WTC11 (cell line): ENCODE data around the gene ANXA9. TPM values are rescaled to one million over a fixed set of nuclear protein-coding genes. Genes with fewer than 3 reads are reported as not detected.

Experiments used
- ATAC-seq: fragments of 200-7000 bp; cut with Tn5 transposase; 2 replicates; pipeline ENCODE4 v1.10.0; 2021; ENCODE audit warnings: mild to moderate bottlenecking, moderate library complexity
- CTCF ChIA-PET: fragments of 300-600 bp; sonication (Branson Sonifier 250); formaldehyde crosslinking; loops from one replicate; lab custom pipeline; 2021; ENCODE audit warnings: antibody characterized with exemption; lab: Charles Lee
- POLR2A ChIA-PET: fragments of 350-600 bp; sonication (Branson Sonifier 250); formaldehyde crosslinking; loops from one replicate; lab custom pipeline; 2021; ENCODE audit warnings: antibody characterized with exemption; lab: Charles Lee
- DNase-seq: peaks from one replicate; pipeline ENCODE4 v3.0.0; 2021; ENCODE audit warnings: low spot score
- H3K27ac Mint-ChIP-seq: 2 replicates; pipeline ENCODE4 v1.8.0; 2021; ENCODE audit warnings: mixed read lengths
- H3K27me3 Mint-ChIP-seq: 2 replicates; pipeline ENCODE4 v1.8.0; 2021; ENCODE audit warnings: low read depth, mild to moderate bottlenecking, moderate library complexity, mixed read lengths
- H3K36me3 Mint-ChIP-seq: 2 replicates; pipeline ENCODE4 v1.8.0; 2021; ENCODE audit warnings: mixed read lengths
- H3K4me1 Mint-ChIP-seq: 2 replicates; pipeline ENCODE4 v1.8.0; 2022; ENCODE audit warnings: mixed read lengths
- H3K4me3 Mint-ChIP-seq: 2 replicates; pipeline ENCODE4 v1.8.0; 2021; ENCODE audit warnings: mild to moderate bottlenecking, moderate library complexity, mixed read lengths
- H3K9me3 Mint-ChIP-seq: 2 replicates; pipeline ENCODE4 v1.8.0; 2021; ENCODE audit warnings: mixed read lengths
- ERG ChIP-seq: fragments of 250-450 bp; sonication (Bioruptor Pico); IDR thresholded peaks from 2 replicates; pipeline ENCODE4 v1.8.0; 2021; ENCODE audit warnings: mild to moderate bottlenecking
- ESRRA ChIP-seq: sonication (generic); formaldehyde crosslinking; IDR thresholded peaks from 2 replicates; pipeline ENCODE4 v1.8.1; 2022; ENCODE audit warnings: mild to moderate bottlenecking, missing genetic modification reagents, borderline replicate concordance
- GABPB1 ChIP-seq: sonication (generic); formaldehyde crosslinking; IDR thresholded peaks from 2 replicates; pipeline ENCODE4 v1.8.1; 2023; ENCODE audit warnings: mild to moderate bottlenecking, missing genetic modification reagents
- NFATC4 ChIP-seq: fragments of 250-450 bp; sonication (Bioruptor Pico); IDR thresholded peaks from 2 replicates; pipeline ENCODE4 v1.9.0; 2021; ENCODE audit warnings: mild to moderate bottlenecking
- SOX15 ChIP-seq: fragments of 250-450 bp; sonication (Bioruptor Pico); IDR thresholded peaks from 2 replicates; pipeline ENCODE4 v1.9.0; 2021; ENCODE audit warnings: mild to moderate bottlenecking
- TEAD4 ChIP-seq: sonication (generic); formaldehyde crosslinking; IDR thresholded peaks from 2 replicates; pipeline ENCODE4 v1.8.0; 2022; ENCODE audit warnings: mild to moderate bottlenecking, missing genetic modification reagents
- USF1 ChIP-seq: sonication (generic); formaldehyde crosslinking; IDR thresholded peaks from 2 replicates; pipeline ENCODE4 v1.8.0; 2022; ENCODE audit warnings: mild to moderate bottlenecking, missing genetic modification reagents
- ZNF512 ChIP-seq: sonication (generic); formaldehyde crosslinking; IDR thresholded peaks from 2 replicates; pipeline ENCODE4 v1.8.1; 2022; ENCODE audit warnings: missing genetic modification reagents, borderline replicate concordance
- total RNA-seq: library from RNA; stranded (reverse); gene quantifications from 3 replicates; pipeline ENCODE4 v1.2.3, GENCODE V29; 2021
- TF ChIP-seq, protein P1 (sequence below): fragments of 200-600 bp; IDR thresholded peaks from 2 replicates; pipeline ENCODE4 v1.8.0; 2022; ENCODE audit warnings: antibody characterized with exemption
- TF ChIP-seq, protein P2 (sequence below): fragments of 250-450 bp; sonication (Bioruptor Pico); IDR thresholded peaks from 2 replicates; pipeline ENCODE4 v1.9.0; 2021; ENCODE audit warnings: mild to moderate bottlenecking, borderline replicate concordance
- TF ChIP-seq, protein P3 (sequence below): sonication (generic); formaldehyde crosslinking; IDR thresholded peaks from 2 replicates; pipeline ENCODE4 v1.8.1; 2023; ENCODE audit warnings: mild to moderate bottlenecking, moderate library complexity, missing genetic modification reagents
- TF ChIP-seq, protein P4 (sequence below): sonication (generic); formaldehyde crosslinking; IDR thresholded peaks from 2 replicates; pipeline ENCODE4 v1.8.1; 2023; ENCODE audit warnings: mild to moderate bottlenecking, missing genetic modification reagents, moderate library complexity
- TF ChIP-seq, protein P5 (sequence below): sonication (generic); formaldehyde crosslinking; IDR thresholded peaks from 2 replicates; pipeline ENCODE4 v1.8.0; 2022; ENCODE audit warnings: missing genetic modification reagents
- TF ChIP-seq, protein P6 (sequence below): sonication (generic); formaldehyde crosslinking; IDR thresholded peaks from 2 replicates; pipeline ENCODE4 v1.8.0; 2023; ENCODE audit warnings: mild to moderate bottlenecking, missing genetic modification reagents

Gene ANXA9
- total RNA-seq, 1 experiment from 2014 or later = 1.6 TPM

DNA sequence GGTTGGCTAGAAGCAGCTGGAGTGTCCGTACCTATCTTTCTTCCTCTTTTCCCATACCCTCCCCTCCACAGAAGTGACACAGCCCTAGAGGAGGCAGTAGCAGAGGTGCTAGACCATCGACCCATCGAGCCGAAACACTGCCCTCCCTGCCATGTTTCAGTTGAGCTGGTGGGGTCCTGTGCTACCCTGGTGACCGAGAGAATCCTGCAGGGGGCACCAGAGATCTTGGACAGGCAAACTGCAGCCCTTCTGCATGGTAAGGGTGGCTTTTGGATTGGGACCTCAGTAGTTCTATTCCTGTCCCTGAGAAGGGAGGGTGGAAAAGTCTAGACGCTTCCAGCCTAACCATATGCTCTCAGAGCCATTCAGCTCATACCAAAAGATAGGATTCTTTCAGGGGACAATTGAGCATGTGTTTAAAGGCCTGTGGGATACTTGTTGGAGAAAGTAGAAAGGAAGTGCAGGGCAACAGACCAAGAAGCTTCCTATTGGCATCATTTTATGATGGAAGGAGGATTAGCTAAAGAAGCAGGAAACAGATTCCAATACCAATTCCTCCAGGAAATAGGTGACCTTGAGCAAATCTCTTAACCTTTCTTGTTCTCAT, 42.6 kb downstream of the ANXA9 start:
- CTCF ChIA-PET = interaction anchor here (0.5 to 3.6 kb wide), 30 partner anchors 12 to 391 kb away, joined by 3 to 28 read pairs (median 4); partner anchors contain the start of genes ANXA9, BNIPL, C1orf56 and CDC42SE1
- Mint-ChIP-seq H3K27ac (peak overlapping the region; percentile 33; the same call in 1 of the 2 replicates), H3K36me3 (peaks cover 32% of the 10 kb centered on the region), H3K4me3 (no peak overlapping the region)
- TF ChIP-seq, protein P1, sequence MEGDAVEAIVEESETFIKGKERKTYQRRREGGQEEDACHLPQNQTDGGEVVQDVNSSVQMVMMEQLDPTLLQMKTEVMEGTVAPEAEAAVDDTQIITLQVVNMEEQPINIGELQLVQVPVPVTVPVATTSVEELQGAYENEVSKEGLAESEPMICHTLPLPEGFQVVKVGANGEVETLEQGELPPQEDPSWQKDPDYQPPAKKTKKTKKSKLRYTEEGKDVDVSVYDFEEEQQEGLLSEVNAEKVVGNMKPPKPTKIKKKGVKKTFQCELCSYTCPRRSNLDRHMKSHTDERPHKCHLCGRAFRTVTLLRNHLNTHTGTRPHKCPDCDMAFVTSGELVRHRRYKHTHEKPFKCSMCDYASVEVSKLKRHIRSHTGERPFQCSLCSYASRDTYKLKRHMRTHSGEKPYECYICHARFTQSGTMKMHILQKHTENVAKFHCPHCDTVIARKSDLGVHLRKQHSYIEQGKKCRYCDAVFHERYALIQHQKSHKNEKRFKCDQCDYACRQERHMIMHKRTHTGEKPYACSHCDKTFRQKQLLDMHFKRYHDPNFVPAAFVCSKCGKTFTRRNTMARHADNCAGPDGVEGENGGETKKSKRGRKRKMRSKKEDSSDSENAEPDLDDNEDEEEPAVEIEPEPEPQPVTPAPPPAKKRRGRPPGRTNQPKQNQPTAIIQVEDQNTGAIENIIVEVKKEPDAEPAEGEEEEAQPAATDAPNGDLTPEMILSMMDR = peak; percentile 67
- TF ChIP-seq, protein P2, sequence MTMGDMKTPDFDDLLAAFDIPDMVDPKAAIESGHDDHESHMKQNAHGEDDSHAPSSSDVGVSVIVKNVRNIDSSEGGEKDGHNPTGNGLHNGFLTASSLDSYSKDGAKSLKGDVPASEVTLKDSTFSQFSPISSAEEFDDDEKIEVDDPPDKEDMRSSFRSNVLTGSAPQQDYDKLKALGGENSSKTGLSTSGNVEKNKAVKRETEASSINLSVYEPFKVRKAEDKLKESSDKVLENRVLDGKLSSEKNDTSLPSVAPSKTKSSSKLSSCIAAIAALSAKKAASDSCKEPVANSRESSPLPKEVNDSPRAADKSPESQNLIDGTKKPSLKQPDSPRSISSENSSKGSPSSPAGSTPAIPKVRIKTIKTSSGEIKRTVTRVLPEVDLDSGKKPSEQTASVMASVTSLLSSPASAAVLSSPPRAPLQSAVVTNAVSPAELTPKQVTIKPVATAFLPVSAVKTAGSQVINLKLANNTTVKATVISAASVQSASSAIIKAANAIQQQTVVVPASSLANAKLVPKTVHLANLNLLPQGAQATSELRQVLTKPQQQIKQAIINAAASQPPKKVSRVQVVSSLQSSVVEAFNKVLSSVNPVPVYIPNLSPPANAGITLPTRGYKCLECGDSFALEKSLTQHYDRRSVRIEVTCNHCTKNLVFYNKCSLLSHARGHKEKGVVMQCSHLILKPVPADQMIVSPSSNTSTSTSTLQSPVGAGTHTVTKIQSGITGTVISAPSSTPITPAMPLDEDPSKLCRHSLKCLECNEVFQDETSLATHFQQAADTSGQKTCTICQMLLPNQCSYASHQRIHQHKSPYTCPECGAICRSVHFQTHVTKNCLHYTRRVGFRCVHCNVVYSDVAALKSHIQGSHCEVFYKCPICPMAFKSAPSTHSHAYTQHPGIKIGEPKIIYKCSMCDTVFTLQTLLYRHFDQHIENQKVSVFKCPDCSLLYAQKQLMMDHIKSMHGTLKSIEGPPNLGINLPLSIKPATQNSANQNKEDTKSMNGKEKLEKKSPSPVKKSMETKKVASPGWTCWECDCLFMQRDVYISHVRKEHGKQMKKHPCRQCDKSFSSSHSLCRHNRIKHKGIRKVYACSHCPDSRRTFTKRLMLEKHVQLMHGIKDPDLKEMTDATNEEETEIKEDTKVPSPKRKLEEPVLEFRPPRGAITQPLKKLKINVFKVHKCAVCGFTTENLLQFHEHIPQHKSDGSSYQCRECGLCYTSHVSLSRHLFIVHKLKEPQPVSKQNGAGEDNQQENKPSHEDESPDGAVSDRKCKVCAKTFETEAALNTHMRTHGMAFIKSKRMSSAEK = no peak
- TF ChIP-seq, protein P3, sequence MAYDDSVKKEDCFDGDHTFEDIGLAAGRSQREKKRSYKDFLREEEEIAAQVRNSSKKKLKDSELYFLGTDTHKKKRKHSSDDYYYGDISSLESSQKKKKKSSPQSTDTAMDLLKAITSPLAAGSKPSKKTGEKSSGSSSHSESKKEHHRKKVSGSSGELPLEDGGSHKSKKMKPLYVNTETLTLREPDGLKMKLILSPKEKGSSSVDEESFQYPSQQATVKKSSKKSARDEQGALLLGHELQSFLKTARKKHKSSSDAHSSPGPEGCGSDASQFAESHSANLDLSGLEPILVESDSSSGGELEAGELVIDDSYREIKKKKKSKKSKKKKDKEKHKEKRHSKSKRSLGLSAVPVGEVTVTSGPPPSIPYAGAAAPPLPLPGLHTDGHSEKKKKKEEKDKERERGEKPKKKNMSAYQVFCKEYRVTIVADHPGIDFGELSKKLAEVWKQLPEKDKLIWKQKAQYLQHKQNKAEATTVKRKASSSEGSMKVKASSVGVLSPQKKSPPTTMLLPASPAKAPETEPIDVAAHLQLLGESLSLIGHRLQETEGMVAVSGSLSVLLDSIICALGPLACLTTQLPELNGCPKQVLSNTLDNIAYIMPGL (CRISPR knock-in tag) = no peak
- TF ChIP-seq, protein P4, sequence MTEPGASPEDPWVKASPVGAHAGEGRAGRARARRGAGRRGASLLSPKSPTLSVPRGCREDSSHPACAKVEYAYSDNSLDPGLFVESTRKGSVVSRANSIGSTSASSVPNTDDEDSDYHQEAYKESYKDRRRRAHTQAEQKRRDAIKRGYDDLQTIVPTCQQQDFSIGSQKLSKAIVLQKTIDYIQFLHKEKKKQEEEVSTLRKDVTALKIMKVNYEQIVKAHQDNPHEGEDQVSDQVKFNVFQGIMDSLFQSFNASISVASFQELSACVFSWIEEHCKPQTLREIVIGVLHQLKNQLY (CRISPR knock-in tag) = no peak
- TF ChIP-seq NFATC4 (CRISPR knock-in tag) = no peak
- TF ChIP-seq ERG (CRISPR knock-in tag) = 0 out of 2 replicates have a peak, but pooled peaks have one; percentile 56
- TF ChIP-seq, protein P5, sequence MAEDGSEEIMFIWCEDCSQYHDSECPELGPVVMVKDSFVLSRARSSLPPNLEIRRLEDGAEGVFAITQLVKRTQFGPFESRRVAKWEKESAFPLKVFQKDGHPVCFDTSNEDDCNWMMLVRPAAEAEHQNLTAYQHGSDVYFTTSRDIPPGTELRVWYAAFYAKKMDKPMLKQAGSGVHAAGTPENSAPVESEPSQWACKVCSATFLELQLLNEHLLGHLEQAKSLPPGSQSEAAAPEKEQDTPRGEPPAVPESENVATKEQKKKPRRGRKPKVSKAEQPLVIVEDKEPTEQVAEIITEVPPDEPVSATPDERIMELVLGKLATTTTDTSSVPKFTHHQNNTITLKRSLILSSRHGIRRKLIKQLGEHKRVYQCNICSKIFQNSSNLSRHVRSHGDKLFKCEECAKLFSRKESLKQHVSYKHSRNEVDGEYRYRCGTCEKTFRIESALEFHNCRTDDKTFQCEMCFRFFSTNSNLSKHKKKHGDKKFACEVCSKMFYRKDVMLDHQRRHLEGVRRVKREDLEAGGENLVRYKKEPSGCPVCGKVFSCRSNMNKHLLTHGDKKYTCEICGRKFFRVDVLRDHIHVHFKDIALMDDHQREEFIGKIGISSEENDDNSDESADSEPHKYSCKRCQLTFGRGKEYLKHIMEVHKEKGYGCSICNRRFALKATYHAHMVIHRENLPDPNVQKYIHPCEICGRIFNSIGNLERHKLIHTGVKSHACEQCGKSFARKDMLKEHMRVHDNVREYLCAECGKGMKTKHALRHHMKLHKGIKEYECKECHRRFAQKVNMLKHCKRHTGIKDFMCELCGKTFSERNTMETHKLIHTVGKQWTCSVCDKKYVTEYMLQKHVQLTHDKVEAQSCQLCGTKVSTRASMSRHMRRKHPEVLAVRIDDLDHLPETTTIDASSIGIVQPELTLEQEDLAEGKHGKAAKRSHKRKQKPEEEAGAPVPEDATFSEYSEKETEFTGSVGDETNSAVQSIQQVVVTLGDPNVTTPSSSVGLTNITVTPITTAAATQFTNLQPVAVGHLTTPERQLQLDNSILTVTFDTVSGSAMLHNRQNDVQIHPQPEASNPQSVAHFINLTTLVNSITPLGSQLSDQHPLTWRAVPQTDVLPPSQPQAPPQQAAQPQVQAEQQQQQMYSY (CRISPR knock-in tag) = no peak
- TF ChIP-seq TEAD4 = no peak
- no peak for TF ChIP-seq ESRRA (CRISPR knock-in tag)
- TF ChIP-seq, protein P6, sequence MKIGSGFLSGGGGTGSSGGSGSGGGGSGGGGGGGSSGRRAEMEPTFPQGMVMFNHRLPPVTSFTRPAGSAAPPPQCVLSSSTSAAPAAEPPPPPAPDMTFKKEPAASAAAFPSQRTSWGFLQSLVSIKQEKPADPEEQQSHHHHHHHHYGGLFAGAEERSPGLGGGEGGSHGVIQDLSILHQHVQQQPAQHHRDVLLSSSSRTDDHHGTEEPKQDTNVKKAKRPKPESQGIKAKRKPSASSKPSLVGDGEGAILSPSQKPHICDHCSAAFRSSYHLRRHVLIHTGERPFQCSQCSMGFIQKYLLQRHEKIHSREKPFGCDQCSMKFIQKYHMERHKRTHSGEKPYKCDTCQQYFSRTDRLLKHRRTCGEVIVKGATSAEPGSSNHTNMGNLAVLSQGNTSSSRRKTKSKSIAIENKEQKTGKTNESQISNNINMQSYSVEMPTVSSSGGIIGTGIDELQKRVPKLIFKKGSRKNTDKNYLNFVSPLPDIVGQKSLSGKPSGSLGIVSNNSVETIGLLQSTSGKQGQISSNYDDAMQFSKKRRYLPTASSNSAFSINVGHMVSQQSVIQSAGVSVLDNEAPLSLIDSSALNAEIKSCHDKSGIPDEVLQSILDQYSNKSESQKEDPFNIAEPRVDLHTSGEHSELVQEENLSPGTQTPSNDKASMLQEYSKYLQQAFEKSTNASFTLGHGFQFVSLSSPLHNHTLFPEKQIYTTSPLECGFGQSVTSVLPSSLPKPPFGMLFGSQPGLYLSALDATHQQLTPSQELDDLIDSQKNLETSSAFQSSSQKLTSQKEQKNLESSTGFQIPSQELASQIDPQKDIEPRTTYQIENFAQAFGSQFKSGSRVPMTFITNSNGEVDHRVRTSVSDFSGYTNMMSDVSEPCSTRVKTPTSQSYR (CRISPR knock-in tag) = no peak
- TF ChIP-seq GABPB1 = no peak
- no peak for TF ChIP-seq ZNF512 (CRISPR knock-in tag)
- no peak for TF ChIP-seq USF1 (CRISPR knock-in tag)
- no peak for TF ChIP-seq SOX15 (CRISPR knock-in tag)
- TF ChIP-seq, all 79 proteins: peak for 2
- ATAC-seq (peak; percentile 100), DNase-seq (peak; percentile 92)
- Mint-ChIP-seq H3K4me1 (no peaks in the 10 kb centered on the region), H3K9me3 (no peaks in the 10 kb centered on the region), H3K27me3 (no peaks in the 10 kb centered on the region)
- POLR2A ChIA-PET = interaction anchor here (0.5 to 1.0 kb wide), 6 partner anchors 14 to 380 kb away, joined by 3 to 4 read pairs (median 3); partner anchors contain the start of genes C1orf56 and GABPB2
